Measurements from ENCODE around the gene BBS10. TPM values are rescaled to one million over a fixed set of nuclear protein-coding genes. Genes with fewer than 3 reads are reported as not detected.

BBS10 gene
- total and polyA plus RNA-seq, 2 of the 13 experiments (the other 11 are each of a cell fraction or from before 2014, with no cell fraction given) = 4.9 to 7.4 TPM

- 56% methylated on average over 9 of the region's 9 CpGs for WGBS (ENCODE audit: low lambda C conversion rate)
- TF ChIP-seq PHF5A (CRISPR knock-in tag; IDR thresholded peaks at IDR 0.05; ENCODE audit: low read depth, unreplicated experiment) = no peak
- no peak for TF ChIP-seq POLR2AphosphoS5 (IDR thresholded peaks at IDR 0.05; ENCODE audit: low read depth, low read length)
- no peak for TF ChIP-seq KDM5B (CRISPR knock-in tag; IDR thresholded peaks at IDR 0.05; ENCODE audit: borderline replicate concordance)
- no peak for TF ChIP-seq BCL6 (CRISPR knock-in tag; IDR thresholded peaks at IDR 0.05)
- TF ChIP-seq SNRNP70 (IDR thresholded peaks at IDR 0.05; ENCODE audit: low read depth, low read length) = no peak
- TF ChIP-seq ZSCAN12 (CRISPR knock-in tag; IDR thresholded peaks at IDR 0.05) = no peak
- TF ChIP-seq GTF3A (CRISPR knock-in tag; conservative IDR thresholded peaks at IDR 0.05) = no peak
- no peak for TF ChIP-seq TBP (CRISPR knock-in tag; IDR thresholded peaks at IDR 0.05)
- no peak for TF ChIP-seq ZNF331 (CRISPR knock-in tag; IDR thresholded peaks at IDR 0.05)
- TF ChIP-seq SPEN (CRISPR knock-in tag; IDR thresholded peaks at IDR 0.05; ENCODE audit: low read depth) = no peak
- TF ChIP-seq ZNF18 (CRISPR knock-in tag; IDR thresholded peaks at IDR 0.05; ENCODE audit: insufficient replicate concordance) = no peak
- TF ChIP-seq RFX3 (CRISPR knock-in tag; IDR thresholded peaks at IDR 0.05) = no peak
- FAIRE-seq (no peak), DNase-seq (ENCODE audit: low spot score) (no peak), ATAC-seq (no peak)
- no peaks in the 10 kb centered on the region for H4K20me1 ChIP-seq (ENCODE audit: insufficient read depth, low read length)
- in situ Hi-C loops (cut with HindIII; ENCODE audit: extremely low pct_ligation_motif_present, low pct_unique_long_range_greater_than_20kb) (loop anchor here (10.0 kb wide), 1 partner anchor 826 kb away; the partner anchor contains the start of gene KRR1), intact Hi-C loops (cut with micrococcal nuclease; ENCODE audit: unreplicated experiment) (loop anchor here (10.0 kb wide), 1 partner anchor 856 kb away; the partner anchor contains the start of gene GLIPR1)
- no peaks in the 10 kb centered on the region for H3K4me1 ChIP-seq (ENCODE audit: insufficient read depth, low read length)
- no peaks in the 10 kb centered on the region; a peak in 1 of 5 replicates for H3K27me3 ChIP-seq (ENCODE audit: control insufficient read depth in 1 of 2, insufficient read depth in 2 of 2, low read length in 2 of 2)
- H3K9ac ChIP-seq (ENCODE audit: insufficient read depth, low read depth, low read length) = no peak overlapping the region
- H3K27ac ChIP-seq (ENCODE audit: extremely low read length, insufficient read depth, low read length) = no peak overlapping the region
- ChIA-PET CTCF (ENCODE audit: low intra/inter-chr PET ratio, low total read pairs) (no interaction called here), POLR2A (no interaction called here)
- H3K9me3 ChIP-seq (ENCODE audit: low read length) = no peaks in the 10 kb centered on the region
- no peaks in the 10 kb centered on the region for H3K79me2 ChIP-seq (ENCODE audit: insufficient read depth, low read length)
- H3K4me2 ChIP-seq (ENCODE audit: low read depth, low read length) = no peak overlapping the region
- H2AFZ ChIP-seq (ENCODE audit: low read length) = no peak overlapping the region
- no TSS peak for BruUV-seq (replicated peaks)
- no peak overlapping the region for H3K4me3 ChIP-seq (replicated peaks in 1 of 3; ENCODE audit: insufficient read depth in 1 of 3, low read depth in 2 of 3, low read length in 3 of 3)
- no peaks in the 10 kb centered on the region for H3K36me3 ChIP-seq (replicated peaks in 1 of 2; ENCODE audit: control insufficient read depth in 1 of 2, insufficient read depth in 2 of 2, low read length in 2 of 2)
Measured at GRCh38 chr12:76340680-76341435, 7.4 kb downstream of the BBS10 start.

Data from HepG2 (cell line).